Measurements from ENCODE around the gene CCR6. TPM values are rescaled to one million over a fixed set of nuclear protein-coding genes. Genes with fewer than 3 reads are reported as not detected.

Gene CCR6
- polyA plus RNA-seq, 1 experiment = not detected

DNA sequence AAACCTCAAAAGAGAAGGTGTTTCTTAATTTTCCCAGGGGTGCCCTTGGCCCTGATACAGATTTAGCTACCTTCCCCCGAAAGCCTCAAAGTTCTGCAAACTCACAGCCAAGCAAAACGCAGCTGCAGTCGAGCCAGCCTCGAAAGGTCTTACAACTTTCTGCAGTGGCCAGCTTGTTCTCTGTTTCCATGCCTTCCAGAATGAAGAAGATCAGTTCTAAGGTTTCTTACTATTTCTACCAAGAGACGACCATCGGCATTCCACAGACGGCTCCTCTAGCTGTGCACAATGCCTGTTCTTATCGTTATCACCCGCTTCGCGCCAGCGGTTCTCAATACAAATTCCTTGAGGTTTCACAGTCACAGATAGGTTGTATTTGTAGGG is 28.5 kb upstream of the CCR6 start:
- Histone ChIP-seq H3K4me3 (ENCODE audit: low read depth, low read length) (no peak overlapping the region), H3K27ac (ENCODE audit: low read depth, low read length) (no peak overlapping the region), H3K27me3 (ENCODE audit: control insufficient read depth, insufficient read depth, low read length) (no peaks in the 10 kb centered on the region), H3K9me3 (ENCODE audit: control insufficient read depth, insufficient read depth, low read length) (peaks cover 48% of the 10 kb centered on the region)
- TF ChIP-seq, protein P1, sequence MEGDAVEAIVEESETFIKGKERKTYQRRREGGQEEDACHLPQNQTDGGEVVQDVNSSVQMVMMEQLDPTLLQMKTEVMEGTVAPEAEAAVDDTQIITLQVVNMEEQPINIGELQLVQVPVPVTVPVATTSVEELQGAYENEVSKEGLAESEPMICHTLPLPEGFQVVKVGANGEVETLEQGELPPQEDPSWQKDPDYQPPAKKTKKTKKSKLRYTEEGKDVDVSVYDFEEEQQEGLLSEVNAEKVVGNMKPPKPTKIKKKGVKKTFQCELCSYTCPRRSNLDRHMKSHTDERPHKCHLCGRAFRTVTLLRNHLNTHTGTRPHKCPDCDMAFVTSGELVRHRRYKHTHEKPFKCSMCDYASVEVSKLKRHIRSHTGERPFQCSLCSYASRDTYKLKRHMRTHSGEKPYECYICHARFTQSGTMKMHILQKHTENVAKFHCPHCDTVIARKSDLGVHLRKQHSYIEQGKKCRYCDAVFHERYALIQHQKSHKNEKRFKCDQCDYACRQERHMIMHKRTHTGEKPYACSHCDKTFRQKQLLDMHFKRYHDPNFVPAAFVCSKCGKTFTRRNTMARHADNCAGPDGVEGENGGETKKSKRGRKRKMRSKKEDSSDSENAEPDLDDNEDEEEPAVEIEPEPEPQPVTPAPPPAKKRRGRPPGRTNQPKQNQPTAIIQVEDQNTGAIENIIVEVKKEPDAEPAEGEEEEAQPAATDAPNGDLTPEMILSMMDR (IDR thresholded peaks at IDR 0.05; ENCODE audit: low read depth, low read length) = no peak
- CTCF ChIA-PET = no interaction called here
- POLR2A ChIA-PET = no interaction called here
- no peak for DNase-seq (ENCODE audit: low read depth, low spot score)

DNA sequence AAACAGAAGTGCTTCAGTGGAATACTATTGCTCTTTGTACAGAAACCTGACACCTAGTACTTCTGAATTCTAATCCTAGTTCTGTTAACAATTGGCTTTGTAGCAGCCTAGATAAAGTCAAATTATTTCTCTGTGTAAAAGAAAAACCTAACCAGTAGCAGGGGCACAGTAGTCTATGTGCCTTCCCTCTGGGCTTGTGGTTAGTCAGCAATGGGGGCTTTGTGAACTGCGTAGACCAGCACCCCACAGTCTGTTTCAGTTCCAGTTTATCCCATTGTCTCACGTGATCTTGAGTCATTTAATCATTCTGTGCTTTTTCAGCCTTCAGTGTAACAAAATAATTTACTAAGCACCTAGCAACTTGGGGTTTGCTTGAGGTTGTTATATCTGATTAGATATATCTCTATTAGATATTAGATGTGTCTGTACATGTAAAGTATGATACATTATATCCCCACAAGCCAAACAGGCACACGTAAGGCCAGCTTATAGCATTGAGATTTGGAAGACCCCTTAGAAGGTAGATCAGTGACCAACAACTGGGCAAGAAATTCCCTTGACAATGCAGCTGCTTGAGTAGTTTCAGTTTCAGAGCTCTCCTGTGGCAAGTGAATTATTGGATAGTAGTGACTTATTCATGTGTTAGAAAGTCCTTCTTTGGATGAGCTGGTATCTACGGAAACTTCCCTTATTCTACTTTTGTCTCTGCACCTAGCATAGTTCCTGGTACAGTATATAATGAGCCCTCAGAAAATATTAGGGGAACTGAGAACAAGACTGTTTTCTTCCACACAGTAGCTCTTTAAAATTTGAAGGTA is 27.9 kb upstream of the CCR6 start:
- no peak for DNase-seq (ENCODE audit: low read depth, low spot score)
- ChIA-PET POLR2A (no interaction called here), CTCF (no interaction called here)
- TF ChIP-seq, protein P1 (IDR thresholded peaks at IDR 0.05; ENCODE audit: low read depth, low read length) = no peak
- no peak overlapping the region for H3K27ac ChIP-seq (ENCODE audit: low read depth, low read length)
- H3K9me3 ChIP-seq (ENCODE audit: control insufficient read depth, insufficient read depth, low read length) = peaks cover 45% of the 10 kb centered on the region
- no peaks in the 10 kb centered on the region for H3K27me3 ChIP-seq (ENCODE audit: control insufficient read depth, insufficient read depth, low read length)
- H3K4me3 ChIP-seq (ENCODE audit: low read depth, low read length) = no peak overlapping the region

DNA sequence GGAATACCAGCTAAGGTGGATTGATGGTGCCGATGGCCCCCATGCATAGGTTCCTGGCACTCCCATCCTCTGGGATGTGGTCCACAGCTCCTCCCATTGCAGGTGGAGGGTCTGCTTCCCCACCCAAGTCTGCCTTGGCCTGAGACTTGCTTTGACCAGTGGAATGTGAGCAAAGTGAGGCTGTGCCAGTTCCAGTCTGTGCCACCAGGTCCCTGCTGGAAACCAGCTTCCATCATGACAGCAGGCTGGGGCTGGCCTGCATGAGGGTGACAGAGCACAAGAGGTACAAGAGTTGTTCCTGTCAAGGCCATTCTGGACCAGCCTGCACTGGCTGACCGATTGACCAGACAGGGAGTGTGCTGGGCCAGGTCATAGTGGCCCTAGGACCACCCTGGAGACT is 27.0 kb upstream of the CCR6 start:
- H3K9me3 ChIP-seq (ENCODE audit: control insufficient read depth, insufficient read depth, low read length) = peaks cover 50% of the 10 kb centered on the region
- ChIA-PET CTCF (no interaction called here), POLR2A (no interaction called here)
- TF ChIP-seq, protein P1 (IDR thresholded peaks at IDR 0.05; ENCODE audit: low read depth, low read length) = no peak
- no peaks in the 10 kb centered on the region for H3K27me3 ChIP-seq (ENCODE audit: control insufficient read depth, insufficient read depth, low read length)
- no peak for DNase-seq (ENCODE audit: low read depth, low spot score)
- H3K4me3 ChIP-seq (ENCODE audit: low read depth, low read length) = no peak overlapping the region
- no peak overlapping the region for H3K27ac ChIP-seq (ENCODE audit: low read depth, low read length)

DNA sequence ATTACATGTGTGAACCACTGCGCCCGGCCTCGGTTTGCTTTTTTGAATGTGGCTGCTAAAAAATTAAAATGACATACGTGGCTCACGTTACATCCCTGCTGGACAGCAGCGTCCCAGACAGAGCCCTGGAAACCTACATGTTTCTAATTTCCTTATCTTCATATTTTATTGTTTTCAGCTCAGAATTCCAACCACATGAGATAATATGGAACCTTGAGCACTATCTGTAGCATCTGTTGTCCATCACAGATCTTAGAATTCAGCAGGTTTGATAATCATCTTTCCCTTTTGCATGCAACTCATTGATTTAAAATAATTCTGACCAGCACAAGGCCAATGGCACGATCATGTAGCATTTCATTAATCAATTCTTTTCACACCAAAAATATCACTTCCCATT is 25.9 kb upstream of the CCR6 start:
- no peak overlapping the region for H3K27ac ChIP-seq (ENCODE audit: low read depth, low read length)
- CTCF ChIA-PET = no interaction called here
- H3K9me3 ChIP-seq (ENCODE audit: control insufficient read depth, insufficient read depth, low read length) = peaks cover 44% of the 10 kb centered on the region
- no peak overlapping the region for H3K4me3 ChIP-seq (ENCODE audit: low read depth, low read length)
- POLR2A ChIA-PET = no interaction called here
- DNase-seq (ENCODE audit: low read depth, low spot score) = no peak
- TF ChIP-seq, protein P1 (IDR thresholded peaks at IDR 0.05; ENCODE audit: low read depth, low read length) = no peak
- H3K27me3 ChIP-seq (ENCODE audit: control insufficient read depth, insufficient read depth, low read length) = no peaks in the 10 kb centered on the region

DNA sequence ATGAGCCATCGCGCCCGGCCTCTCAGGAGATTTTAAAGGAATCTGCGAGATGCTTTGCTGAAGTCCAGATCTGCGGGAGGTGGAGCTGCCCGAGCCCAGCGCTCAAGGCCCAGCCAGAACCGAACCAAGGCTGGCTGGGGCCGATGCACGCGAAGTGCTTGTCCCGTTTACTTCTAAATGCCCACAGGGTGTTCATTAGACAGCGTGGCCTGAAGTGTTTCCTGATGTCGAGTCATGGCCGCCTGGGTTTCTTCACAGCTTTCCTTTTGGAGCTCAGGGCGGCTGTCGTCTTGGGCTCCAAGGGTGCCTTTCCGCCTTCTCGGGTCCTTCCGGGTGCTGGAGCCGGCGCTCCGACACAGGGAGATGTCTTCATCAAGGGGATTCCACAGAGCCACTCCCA is 25.1 kb upstream of the CCR6 start:
- H3K27ac ChIP-seq (ENCODE audit: low read depth, low read length) = no peak overlapping the region

More for the DNA sequence above, 25.1 kb upstream of the CCR6 start:
- Histone ChIP-seq H3K4me3 (ENCODE audit: low read depth, low read length) (no peak overlapping the region), H3K27me3 (ENCODE audit: control insufficient read depth, insufficient read depth, low read length) (no peaks in the 10 kb centered on the region), H3K9me3 (ENCODE audit: control insufficient read depth, insufficient read depth, low read length) (peaks cover 42% of the 10 kb centered on the region)
- TF ChIP-seq, protein P1 (IDR thresholded peaks at IDR 0.05; ENCODE audit: low read depth, low read length) = no peak
- POLR2A ChIA-PET = no interaction called here
- CTCF ChIA-PET = no interaction called here
- no peak for DNase-seq (ENCODE audit: low read depth, low spot score)

All from AG04450 (cell line).